Measurements from ENCODE around the gene POPDC2. TPM values are rescaled to one million over a fixed set of nuclear protein-coding genes. Genes with fewer than 3 reads are reported as not detected.
A peak's percentile ranks its signal among the peaks of the same experiment; 100 is the strongest.

Gene POPDC2
- total and polyA plus RNA-seq, 2 experiments from 2014 or later = 0.74 TPM; not detected in 1

- DNase-seq = no peak
- 0 out of 2 replicates have a peak, but pooled peaks cover 6% of the 10 kb centered on the region for H3F3A ChIP-seq (ENCODE audit: insufficient read depth)
- peak overlapping the region; percentile 14; the same call in 1 of the 2 replicates for H2AFZ ChIP-seq
- H3K4me1 ChIP-seq (ENCODE audit: insufficient read depth) = no peaks in the 10 kb centered on the region
- 0 out of 2 replicates have a peak, but pooled peaks cover 3% of the 10 kb centered on the region for H3K27me3 ChIP-seq (replicated peaks; ENCODE audit: insufficient read depth)
- no peaks in the 10 kb centered on the region for H4K20me1 ChIP-seq (ENCODE audit: insufficient read depth)
- H3K4me2 ChIP-seq (ENCODE audit: unreplicated experiment) = no peak overlapping the region
- H3K36me3 ChIP-seq (ENCODE audit: low read depth) = no peaks in the 10 kb centered on the region
- H3K4me3 ChIP-seq = no peak overlapping the region
- in situ Hi-C loops (cut with MboI) = no loop called here
- no peaks in the 10 kb centered on the region for H3K79me2 ChIP-seq (ENCODE audit: insufficient read depth)
- no peak for TF ChIP-seq EZH2 (IDR thresholded peaks at IDR 0.05; ENCODE audit: insufficient read depth, poor library complexity, severe bottlenecking)
- no peak for TF ChIP-seq EZH2phosphoT487 (IDR thresholded peaks at IDR 0.05; ENCODE audit: insufficient read depth, low read depth)
- no peaks in the 10 kb centered on the region for H3K9me3 ChIP-seq (ENCODE audit: low read depth)
- H3K9me2 ChIP-seq (ENCODE audit: insufficient read depth) = no peaks in the 10 kb centered on the region
- no peak overlapping the region for H3K27ac ChIP-seq
- WGBS, 2 experiments (ENCODE audit: low coverage in 1 of 2, low lambda C conversion rate in 2 of 2, missing lambda C conversion rate in 2 of 2) = 81 to 87% methylated on average over 22 of the region's 22 CpGs
- H3K9ac ChIP-seq = no peak overlapping the region
Observed at GRCh38 chr3:119700920-119701734, 40.7 kb upstream of the POPDC2 start.

- no peak overlapping the region for H3K4me2 ChIP-seq (ENCODE audit: unreplicated experiment)
- 0 out of 2 replicates have a peak overlapping the region, but pooled peaks have one; percentile 24 for H2AFZ ChIP-seq
- WGBS, 2 experiments (ENCODE audit: low coverage in 1 of 2, low lambda C conversion rate in 2 of 2, missing lambda C conversion rate in 2 of 2) = 98 to 99% methylated on average over 4 of the region's 4 CpGs
- no peak overlapping the region for H3K4me3 ChIP-seq
- no peaks in the 10 kb centered on the region for H4K20me1 ChIP-seq (ENCODE audit: insufficient read depth)
- no peak overlapping the region for H3K27ac ChIP-seq
- 0 out of 2 replicates have a peak, but pooled peaks cover 6% of the 10 kb centered on the region for H3F3A ChIP-seq (ENCODE audit: insufficient read depth)
- no peak overlapping the region for H3K9ac ChIP-seq
- H3K27me3 ChIP-seq (replicated peaks; ENCODE audit: insufficient read depth) = no peaks in the 10 kb centered on the region
- DNase-seq = peak; percentile 30
- H3K36me3 ChIP-seq (ENCODE audit: low read depth) = no peaks in the 10 kb centered on the region
- no peaks in the 10 kb centered on the region for H3K79me2 ChIP-seq (ENCODE audit: insufficient read depth)
- no peak for TF ChIP-seq EZH2phosphoT487 (IDR thresholded peaks at IDR 0.05; ENCODE audit: insufficient read depth, low read depth)
- no peak for TF ChIP-seq EZH2 (IDR thresholded peaks at IDR 0.05; ENCODE audit: insufficient read depth, poor library complexity, severe bottlenecking)
- no peaks in the 10 kb centered on the region for H3K4me1 ChIP-seq (ENCODE audit: insufficient read depth)
- in situ Hi-C loops (cut with MboI) = no loop called here
- no peaks in the 10 kb centered on the region for H3K9me2 ChIP-seq (ENCODE audit: insufficient read depth)
- H3K9me3 ChIP-seq (ENCODE audit: low read depth) = no peaks in the 10 kb centered on the region
Observed at GRCh38 chr3:119700269-119700919, 40.0 kb upstream of the POPDC2 start.

- no peaks in the 10 kb centered on the region; the same call in 1 of the 2 replicates for H3K27me3 ChIP-seq (replicated peaks; ENCODE audit: insufficient read depth)
- no peak for DNase-seq
- H4K20me1 ChIP-seq (ENCODE audit: insufficient read depth) = no peaks in the 10 kb centered on the region
- H3K9me2 ChIP-seq (ENCODE audit: insufficient read depth) = no peaks in the 10 kb centered on the region
- H3K4me3 ChIP-seq = no peak overlapping the region
- H2AFZ ChIP-seq = no peak overlapping the region
- no peaks in the 10 kb centered on the region for H3K79me2 ChIP-seq (ENCODE audit: insufficient read depth)
- H3K36me3 ChIP-seq (ENCODE audit: low read depth) = no peaks in the 10 kb centered on the region
- no peaks in the 10 kb centered on the region for H3K4me1 ChIP-seq (ENCODE audit: insufficient read depth)
- no peaks in the 10 kb centered on the region for H3K9me3 ChIP-seq (ENCODE audit: low read depth)
- H3K9ac ChIP-seq = no peak overlapping the region
- TF ChIP-seq EZH2phosphoT487 (IDR thresholded peaks at IDR 0.05; ENCODE audit: insufficient read depth, low read depth) = no peak
- TF ChIP-seq EZH2 (IDR thresholded peaks at IDR 0.05; ENCODE audit: insufficient read depth, poor library complexity, severe bottlenecking) = no peak
- WGBS, 2 experiments (ENCODE audit: low coverage in 1 of 2, low lambda C conversion rate in 2 of 2, missing lambda C conversion rate in 2 of 2) = 62 to 79% methylated on average over 5 of the region's 5 CpGs
- in situ Hi-C loops (cut with MboI) = loop anchor here (25.0 kb wide), 1 partner anchor 810 kb away; no protein-coding TSS in a partner anchor
- H3K4me2 ChIP-seq (ENCODE audit: unreplicated experiment) = no peak overlapping the region
- H3F3A ChIP-seq (ENCODE audit: insufficient read depth) = no peaks in the 10 kb centered on the region
- H3K27ac ChIP-seq = no peak overlapping the region
Observed at GRCh38 chr3:119697394-119697793, 37.0 kb upstream of the POPDC2 start.

- in situ Hi-C loops (cut with MboI) = loop anchor here (25.0 kb wide), 1 partner anchor 808 kb away; no protein-coding TSS in a partner anchor
- Histone ChIP-seq H3K4me2 (ENCODE audit: unreplicated experiment) (no peak overlapping the region), H3K9ac (no peak overlapping the region), H3K9me2 (ENCODE audit: insufficient read depth) (no peaks in the 10 kb centered on the region), H3K27me3 (replicated peaks; ENCODE audit: insufficient read depth) (peaks cover 5% of the 10 kb centered on the region; the same call in 1 of the 2 replicates), H3K79me2 (ENCODE audit: insufficient read depth) (no peaks in the 10 kb centered on the region), H3F3A (ENCODE audit: insufficient read depth) (no peaks in the 10 kb centered on the region), H3K36me3 (ENCODE audit: low read depth) (no peaks in the 10 kb centered on the region), H3K9me3 (ENCODE audit: low read depth) (no peaks in the 10 kb centered on the region), H4K20me1 (ENCODE audit: insufficient read depth) (no peaks in the 10 kb centered on the region), H2AFZ (no peak overlapping the region), H3K27ac (no peak overlapping the region), H3K4me1 (ENCODE audit: insufficient read depth) (no peaks in the 10 kb centered on the region), H3K4me3 (no peak overlapping the region)
- DNase-seq = peak; percentile 30
- no peak for TF ChIP-seq EZH2 (IDR thresholded peaks at IDR 0.05; ENCODE audit: insufficient read depth, poor library complexity, severe bottlenecking)
- TF ChIP-seq EZH2phosphoT487 (IDR thresholded peaks at IDR 0.05; ENCODE audit: insufficient read depth, low read depth) = no peak
- 57 to 62% methylated on average over 2 of the region's 2 CpGs for WGBS, 2 experiments (ENCODE audit: low coverage in 1 of 2, low lambda C conversion rate in 2 of 2, missing lambda C conversion rate in 2 of 2)
Observed at GRCh38 chr3:119695480-119695879, 35.1 kb upstream of the POPDC2 start.

Measured in GM23248 (cell line).